NCI-H526 (cell line): ENCODE data around the gene PUS10.
A peak's percentile ranks its signal among the peaks of the same experiment; 100 is the strongest.
"Not testable (repeated sequence)": the region's sequence is repeated elsewhere in the genome, so short reads cannot be mapped to it uniquely, and the experiment has no call there.

ENCODE experiments used
- DNase-seq, 2 experiments: peaks; one replicate each; lab custom pipeline; 2025; lab: John Stamatoyannopoulos, UW

Gene PUS10

GRCh38 chr2:61011678-61012077 lies 6.4 kb downstream of the PUS10 start:
- no peak for DNase-seq

DNA sequence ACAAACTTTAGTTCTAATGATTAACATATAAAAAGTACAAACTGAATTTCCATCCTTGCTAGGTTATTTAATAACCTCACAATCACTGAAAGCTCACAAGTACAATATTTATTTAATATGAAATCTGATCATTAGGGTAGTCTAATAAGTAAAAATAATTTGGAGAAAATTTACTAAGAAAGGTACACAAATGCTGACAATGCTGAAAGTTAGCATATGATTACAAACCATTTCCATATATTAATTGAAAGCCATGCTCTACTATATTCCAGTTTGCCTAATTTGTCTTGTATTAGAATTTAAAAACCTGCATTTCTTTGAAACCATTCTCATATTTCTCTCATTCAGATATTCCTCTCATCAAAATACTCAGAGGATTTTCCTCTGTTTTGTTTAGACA lies 8.7 kb downstream of the PUS10 start:
- no peak for DNase-seq

- DNase-seq = no peak
These were observed 11.5 kb downstream of the PUS10 start for GRCh38 chr2:61006486-61007105.

DNA sequence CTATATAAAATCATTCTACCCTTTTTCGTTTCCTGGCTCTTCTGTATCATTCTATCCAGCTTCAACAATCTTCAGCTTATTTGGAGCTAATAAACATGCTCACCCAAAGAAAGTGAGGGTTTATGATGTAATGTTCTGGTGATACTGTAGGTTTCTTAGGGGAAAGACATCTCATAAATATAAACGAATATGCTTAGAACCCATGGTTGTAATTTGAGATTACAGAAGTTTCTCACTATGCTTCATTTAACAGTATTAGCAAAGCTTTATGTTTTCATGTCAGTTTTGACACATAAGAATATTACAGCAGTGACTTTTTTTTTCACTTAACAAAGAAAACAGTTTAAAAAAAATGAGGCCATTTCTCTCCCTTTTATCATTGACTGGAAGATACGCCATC lies 12.3 kb downstream of the PUS10 start:
- no peak for DNase-seq

- peak; percentile 12 to 63 for DNase-seq
These were observed 19.2 kb downstream of the PUS10 start for GRCh38 chr2:60998628-60999545.

GRCh38 chr2:60994131-60994530 lies 23.9 kb downstream of the PUS10 start:
- DNase-seq = no peak

DNA sequence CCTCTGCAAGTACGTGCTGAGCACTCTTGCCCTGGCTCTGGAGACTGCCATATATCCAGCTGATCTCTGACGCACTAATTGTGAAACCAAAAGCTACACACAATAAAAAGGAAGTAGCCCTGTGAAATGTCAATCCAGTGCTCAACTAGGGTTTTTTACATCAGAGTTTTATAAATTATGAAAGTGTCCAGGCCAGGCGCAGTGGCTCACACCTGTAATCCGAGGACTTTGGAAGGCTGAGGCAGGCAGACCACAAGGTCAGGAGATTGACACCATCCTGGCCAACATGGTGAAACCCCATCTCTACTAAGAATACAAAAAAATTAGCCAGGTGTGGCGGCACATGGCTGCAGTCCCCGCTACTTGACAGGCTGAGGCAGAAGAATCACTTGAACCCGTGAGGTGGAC lies 25.1 kb downstream of the PUS10 start:
- DNase-seq = no peak

- DNase-seq = no peak
These were observed 26.4 kb downstream of the PUS10 start for GRCh38 chr2:60991644-60992043.

GRCh38 chr2:60989259-60989658 lies 28.8 kb downstream of the PUS10 start:
- no peak for DNase-seq

DNA sequence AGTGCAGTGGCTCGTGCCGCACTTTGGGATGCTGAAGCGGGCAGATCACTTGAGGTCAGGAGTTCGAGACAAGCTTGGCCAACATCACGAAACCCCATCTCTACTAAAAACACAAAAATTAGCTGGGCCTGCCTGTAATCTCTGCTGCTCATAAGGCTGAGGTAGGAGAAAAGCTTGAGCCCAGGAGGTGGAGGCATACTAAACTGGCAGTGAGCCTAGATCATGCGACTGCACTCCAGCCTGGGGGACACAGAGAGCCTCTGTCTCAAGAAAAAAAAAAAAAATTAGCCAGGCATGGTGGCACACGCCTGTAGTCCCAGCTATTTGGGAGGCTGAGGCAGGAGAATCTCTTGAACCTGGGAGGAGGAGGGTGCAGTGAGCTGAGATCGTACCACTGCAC lies 30.4 kb downstream of the PUS10 start:
- not testable (repeated sequence) for DNase-seq

GRCh38 chr2:60987041-60987440 lies 31.0 kb downstream of the PUS10 start:
- no peak for DNase-seq

DNA sequence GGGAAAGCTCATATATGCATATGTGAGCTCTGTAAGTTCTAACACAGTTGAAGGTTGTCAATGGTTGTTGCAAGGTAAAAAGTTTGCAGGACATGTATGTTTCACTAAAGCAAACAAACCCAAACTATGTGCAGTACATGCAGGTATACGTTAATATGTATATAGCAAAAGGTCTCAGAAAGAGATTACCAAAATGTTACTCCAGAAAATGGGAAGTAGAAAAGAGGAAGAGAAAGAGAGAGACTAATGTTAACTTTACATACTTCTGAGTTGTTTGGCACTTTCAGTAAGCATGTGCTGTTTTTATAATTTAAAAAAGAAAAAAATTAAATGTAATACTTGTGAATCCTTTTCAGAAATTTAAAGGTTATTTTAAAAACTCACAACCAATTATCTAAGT lies 33.3 kb downstream of the PUS10 start:
- DNase-seq = no peak

DNA sequence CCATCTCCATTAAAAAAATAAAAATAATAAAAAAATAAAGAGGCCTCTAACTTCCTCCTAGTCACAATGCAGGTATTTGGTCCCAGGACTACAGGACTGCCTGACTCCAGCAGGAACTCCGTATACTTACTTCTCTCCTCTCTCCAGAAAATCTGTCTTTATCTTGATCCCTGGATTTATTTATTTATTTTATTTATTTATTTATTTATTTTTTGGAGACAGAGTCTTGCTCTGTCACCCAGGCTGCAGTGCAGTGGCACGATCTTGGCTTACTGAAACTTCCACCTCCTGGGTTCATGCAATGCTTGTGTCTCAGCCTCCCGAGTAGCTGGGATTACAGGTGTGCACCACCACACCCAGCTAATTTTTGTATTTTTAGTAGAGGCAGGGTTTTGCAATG lies 36.0 kb downstream of the PUS10 start:
- DNase-seq = not testable (repeated sequence)

- DNase-seq = no peak
These were observed 37.8 kb downstream of the PUS10 start for GRCh38 chr2:60980071-60980815.

GRCh38 chr2:60979231-60979630 lies 38.8 kb downstream of the PUS10 start:
- DNase-seq = no peak

DNA sequence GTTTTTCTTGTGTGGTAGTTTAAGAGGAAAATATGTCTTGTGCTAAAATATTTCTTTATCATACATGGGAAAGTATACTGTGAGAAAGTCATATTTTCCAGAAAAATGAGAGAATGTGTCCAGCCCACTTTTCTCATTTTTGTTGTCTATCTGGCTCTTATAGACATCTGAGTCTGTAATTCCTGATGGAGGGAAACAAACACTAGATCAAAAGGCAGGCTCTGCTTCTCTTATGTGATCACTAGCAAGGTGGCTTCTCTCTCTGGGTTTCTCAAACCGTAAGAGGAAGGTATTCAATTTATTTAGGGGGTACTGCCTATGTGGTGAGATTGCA lies 40.5 kb downstream of the PUS10 start:
- DNase-seq = no peak

- no peak for DNase-seq
These were observed 41.0 kb downstream of the PUS10 start for GRCh38 chr2:60976875-60977561.

- no peak for DNase-seq
These were observed 41.7 kb downstream of the PUS10 start for GRCh38 chr2:60976256-60976850.

DNA sequence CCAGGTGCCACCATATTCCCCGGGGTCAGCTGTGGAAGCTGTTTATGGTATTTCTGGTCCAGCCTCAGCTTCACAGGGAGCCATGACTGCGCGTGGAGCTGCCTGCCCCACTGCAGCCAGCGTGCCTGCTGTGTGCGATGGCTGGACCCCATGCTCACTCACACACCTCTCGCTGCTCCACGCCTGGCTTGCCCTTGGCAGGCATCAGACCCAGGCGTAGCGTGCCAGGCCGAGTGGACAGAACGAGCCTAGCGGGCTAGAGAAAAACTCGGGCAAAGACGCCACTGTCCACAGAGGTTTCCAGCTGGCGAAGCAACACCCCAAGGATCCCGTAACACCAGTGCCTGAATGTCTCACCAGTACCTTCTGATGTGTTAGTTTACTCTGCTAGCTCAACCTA lies 43.4 kb downstream of the PUS10 start:
- no peak for DNase-seq

DNA sequence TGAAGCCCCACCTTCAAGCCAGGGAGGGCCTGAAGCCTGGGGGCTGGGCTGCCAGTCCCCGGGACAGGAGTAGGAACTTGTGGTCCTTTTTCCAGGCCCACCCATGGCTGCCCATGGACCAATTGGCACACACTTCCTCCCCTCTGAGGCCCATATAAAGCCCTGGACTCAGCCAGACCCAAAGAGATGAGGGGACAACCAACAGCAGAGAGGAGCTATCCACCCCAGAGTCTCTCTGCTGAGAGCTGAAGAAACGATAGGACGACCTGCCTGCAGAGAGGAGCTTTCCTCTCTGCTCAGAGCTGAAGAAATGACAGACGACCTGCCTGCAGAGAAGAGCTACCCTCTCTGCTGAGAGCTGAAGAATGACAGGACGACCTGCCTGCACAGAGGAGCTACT lies 44.4 kb downstream of the PUS10 start:
- DNase-seq = no peak

- no peak for DNase-seq
These were observed 45.0 kb downstream of the PUS10 start for GRCh38 chr2:60972889-60973656.
